Memory B cell (primary cell): ENCODE results near the gene CRYL1.

Experiments used
- ATAC-seq: fragments of 150-1000 bp; cut with Tn5 transposase; 2 replicates; pipeline ENCODE4 v1.10.0; 2021; ENCODE audit warnings: low read depth, mild to moderate bottlenecking, moderate library complexity
- DNase-seq, 2 donors: peaks; one replicate each; pipeline ENCODE4 v3.0.0; 2022; ENCODE audit warnings: low spot score in 2 of 2
- H3K27ac Mint-ChIP-seq: one replicate; pipeline ENCODE4 v1.8.0; 2022; ENCODE audit warnings: mild to moderate bottlenecking, moderate library complexity, mixed read lengths
- H3K27me3 Mint-ChIP-seq: one replicate; pipeline ENCODE4 v1.8.0; 2022; ENCODE audit warnings: mixed read lengths
- H3K36me3 Mint-ChIP-seq: one replicate; pipeline ENCODE4 v1.8.0; 2022; ENCODE audit warnings: mild to moderate bottlenecking, mixed read lengths
- H3K4me1 Mint-ChIP-seq: one replicate; pipeline ENCODE4 v1.8.0; 2022; ENCODE audit warnings: mixed read lengths
- H3K4me3 Mint-ChIP-seq: one replicate; pipeline ENCODE4 v1.8.0; 2022; ENCODE audit warnings: mild to moderate bottlenecking, moderate library complexity, mixed read lengths
- H3K9me3 Mint-ChIP-seq: one replicate; pipeline ENCODE4 v1.8.0; 2022; ENCODE audit warnings: mixed read lengths

Gene CRYL1, protein sequence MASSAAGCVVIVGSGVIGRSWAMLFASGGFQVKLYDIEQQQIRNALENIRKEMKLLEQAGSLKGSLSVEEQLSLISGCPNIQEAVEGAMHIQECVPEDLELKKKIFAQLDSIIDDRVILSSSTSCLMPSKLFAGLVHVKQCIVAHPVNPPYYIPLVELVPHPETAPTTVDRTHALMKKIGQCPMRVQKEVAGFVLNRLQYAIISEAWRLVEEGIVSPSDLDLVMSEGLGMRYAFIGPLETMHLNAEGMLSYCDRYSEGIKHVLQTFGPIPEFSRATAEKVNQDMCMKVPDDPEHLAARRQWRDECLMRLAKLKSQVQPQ

DNA sequence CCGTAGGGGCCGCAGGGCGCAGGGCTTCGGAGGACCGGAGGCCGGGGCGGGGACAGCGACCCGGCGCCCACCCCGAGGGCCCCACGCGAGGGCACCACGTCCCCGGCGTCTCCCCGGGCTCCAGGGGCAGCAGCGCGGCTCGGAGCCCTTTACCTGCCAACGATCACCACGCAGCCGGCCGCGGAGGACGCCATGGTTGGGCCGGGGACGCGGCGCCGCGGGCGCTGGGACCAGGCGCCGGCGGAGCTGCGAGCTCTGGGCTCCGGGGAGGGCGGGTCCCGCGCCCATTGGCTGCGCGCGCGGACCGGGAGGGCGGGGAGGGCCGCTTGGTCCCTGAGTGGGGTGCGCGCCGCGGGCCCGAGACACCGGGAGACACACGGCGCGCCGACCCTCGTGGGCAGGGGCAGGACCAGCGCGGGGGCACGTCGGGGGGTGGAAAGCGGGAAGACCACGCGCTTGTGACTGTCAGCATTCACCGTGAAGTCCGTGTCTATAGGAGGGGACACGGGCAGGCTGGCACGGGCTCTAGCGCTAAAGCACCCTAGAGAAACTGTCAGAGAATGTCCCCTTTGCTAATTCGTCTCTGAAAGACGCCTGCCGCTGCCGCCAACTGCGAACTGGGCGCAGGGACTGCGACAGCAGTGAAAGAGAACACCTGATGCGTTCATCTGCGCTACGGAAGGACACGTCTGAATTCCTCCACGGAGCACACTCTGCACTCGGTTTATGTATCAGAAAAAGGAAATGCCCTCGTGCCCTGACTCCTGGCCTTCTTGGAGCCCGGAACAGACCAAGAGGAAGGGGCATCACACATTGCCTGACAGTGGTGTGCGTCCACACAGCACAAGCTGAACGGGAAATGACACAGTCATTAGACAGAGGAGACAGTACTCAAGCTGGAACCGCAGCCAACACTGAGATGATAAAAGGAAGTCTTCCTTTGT is at the start of gene CRYL1:
Gene CRYL1, minus strand, starts transcription at position 257 of the 944 bp plus-strand sequence. Its CDS starts 63 bp downstream, at position 194.
- no peaks in the 10 kb centered on the region for H3K36me3 Mint-ChIP-seq
- peak within 1 kb of the TSS; percentile 90 for H3K4me3 Mint-ChIP-seq
- H3K9me3 Mint-ChIP-seq = peaks cover 3% of the 10 kb centered on the region
- H3K4me1 Mint-ChIP-seq = peaks cover 11% of the 10 kb centered on the region
- peak; percentile 86 for ATAC-seq
- peaks cover 1% of the 10 kb centered on the region for H3K27me3 Mint-ChIP-seq
- peak; percentile 32 to 64 for DNase-seq
- H3K27ac Mint-ChIP-seq = peak within 1 kb of the TSS; percentile 78

DNA sequence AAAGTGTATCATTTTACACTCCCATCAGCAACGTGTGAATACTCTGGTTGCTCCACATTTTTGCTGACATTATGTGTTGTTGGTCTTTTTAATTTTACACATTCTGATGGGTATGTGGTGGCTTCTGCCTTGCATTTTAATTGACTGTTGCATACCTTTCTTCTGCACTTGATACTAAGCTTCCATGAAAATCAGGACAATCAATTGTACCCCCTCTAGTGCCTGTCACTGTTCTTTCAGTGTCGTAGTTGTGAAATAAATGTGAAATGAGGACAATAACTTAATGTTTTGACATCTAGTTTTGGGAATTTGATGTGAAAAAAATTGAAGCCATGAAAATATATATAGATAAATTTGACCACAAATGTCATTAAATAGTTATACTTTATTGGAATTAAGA is 48.0 kb upstream of the CRYL1 start:
- H3K9me3 Mint-ChIP-seq = peaks cover 5% of the 10 kb centered on the region
- no peak for DNase-seq
- ATAC-seq = no peak
- no peak overlapping the region for H3K27ac Mint-ChIP-seq
- H3K4me3 Mint-ChIP-seq = no peak overlapping the region
- H3K36me3 Mint-ChIP-seq = peaks cover 32% of the 10 kb centered on the region
- no peaks in the 10 kb centered on the region for H3K27me3 Mint-ChIP-seq
- no peaks in the 10 kb centered on the region for H3K4me1 Mint-ChIP-seq

DNA sequence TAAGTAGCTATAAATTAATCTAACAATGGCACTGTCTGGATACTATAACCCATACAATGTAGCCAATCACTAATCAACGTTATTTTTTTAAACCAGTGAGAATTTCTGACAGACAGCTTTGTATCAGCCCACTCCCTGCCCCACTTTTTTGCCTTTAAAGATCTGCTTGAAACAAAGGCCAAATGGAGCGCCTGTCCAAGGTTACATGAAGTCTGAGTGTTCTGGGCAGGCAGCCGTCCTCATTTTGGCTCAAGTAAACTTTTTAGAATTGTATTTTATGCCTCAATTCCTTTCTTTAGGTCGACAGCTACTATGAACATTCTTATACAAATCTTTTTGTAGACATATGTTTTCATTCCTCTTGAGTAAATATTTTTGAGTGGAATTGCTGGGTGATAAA is 47.5 kb upstream of the CRYL1 start:
- H3K27me3 Mint-ChIP-seq = no peaks in the 10 kb centered on the region
- DNase-seq (no peak), ATAC-seq (no peak)
- H3K9me3 Mint-ChIP-seq = peaks cover 5% of the 10 kb centered on the region
- H3K4me1 Mint-ChIP-seq = no peaks in the 10 kb centered on the region
- H3K4me3 Mint-ChIP-seq = no peak overlapping the region
- peaks cover 29% of the 10 kb centered on the region for H3K36me3 Mint-ChIP-seq
- H3K27ac Mint-ChIP-seq = no peak overlapping the region

DNA sequence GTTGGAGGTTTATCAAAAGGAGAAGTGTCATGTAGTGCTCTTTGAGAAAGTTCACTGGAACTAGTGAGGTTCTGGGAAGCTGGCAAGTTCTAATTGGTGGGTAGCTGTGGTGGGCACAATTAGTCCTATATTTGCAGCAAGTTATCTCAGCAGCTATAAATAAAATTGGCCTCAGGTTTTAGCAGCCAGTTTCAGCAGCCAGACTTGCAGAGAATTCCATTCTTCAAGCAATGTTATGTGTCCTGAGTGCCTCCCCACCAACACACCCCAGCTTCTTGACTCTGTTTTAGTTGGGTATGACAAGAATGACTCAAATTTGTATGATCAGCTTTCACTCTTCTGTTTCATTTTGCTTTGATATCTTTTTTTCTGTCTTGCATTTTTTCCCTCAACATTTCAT is 46.0 kb upstream of the CRYL1 start:
- H3K27me3 Mint-ChIP-seq = no peaks in the 10 kb centered on the region
- H3K9me3 Mint-ChIP-seq = peaks cover 2% of the 10 kb centered on the region
- H3K4me3 Mint-ChIP-seq = no peak overlapping the region
- H3K4me1 Mint-ChIP-seq = peaks cover 5% of the 10 kb centered on the region
- DNase-seq (no peak), ATAC-seq (no peak)
- peaks cover 22% of the 10 kb centered on the region for H3K36me3 Mint-ChIP-seq
- H3K27ac Mint-ChIP-seq = no peak overlapping the region

DNA sequence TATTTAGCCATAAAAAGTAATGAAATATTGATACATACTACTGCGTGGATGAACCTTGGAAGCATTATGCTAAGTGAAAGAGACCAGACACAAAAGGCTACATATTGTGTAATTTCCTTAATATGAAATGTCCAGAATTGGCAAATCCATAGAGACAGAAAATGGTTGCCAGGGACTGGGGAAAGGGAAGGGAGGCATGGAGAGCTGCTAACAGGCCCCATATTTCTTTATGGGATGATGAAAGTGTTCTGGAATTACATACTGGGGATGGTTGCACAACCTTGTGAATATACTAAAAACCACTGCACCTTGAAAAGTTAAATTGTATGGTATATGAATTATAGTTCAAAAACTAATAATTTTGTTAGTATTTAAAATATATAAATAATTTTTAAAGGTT is 44.9 kb upstream of the CRYL1 start:
- no peak for DNase-seq
- no peak for ATAC-seq
- peaks cover 7% of the 10 kb centered on the region for H3K4me1 Mint-ChIP-seq
- H3K9me3 Mint-ChIP-seq = peaks cover 2% of the 10 kb centered on the region
- peaks cover 11% of the 10 kb centered on the region for H3K36me3 Mint-ChIP-seq
- H3K4me3 Mint-ChIP-seq = no peak overlapping the region
- no peak overlapping the region for H3K27ac Mint-ChIP-seq
- no peaks in the 10 kb centered on the region for H3K27me3 Mint-ChIP-seq

DNA sequence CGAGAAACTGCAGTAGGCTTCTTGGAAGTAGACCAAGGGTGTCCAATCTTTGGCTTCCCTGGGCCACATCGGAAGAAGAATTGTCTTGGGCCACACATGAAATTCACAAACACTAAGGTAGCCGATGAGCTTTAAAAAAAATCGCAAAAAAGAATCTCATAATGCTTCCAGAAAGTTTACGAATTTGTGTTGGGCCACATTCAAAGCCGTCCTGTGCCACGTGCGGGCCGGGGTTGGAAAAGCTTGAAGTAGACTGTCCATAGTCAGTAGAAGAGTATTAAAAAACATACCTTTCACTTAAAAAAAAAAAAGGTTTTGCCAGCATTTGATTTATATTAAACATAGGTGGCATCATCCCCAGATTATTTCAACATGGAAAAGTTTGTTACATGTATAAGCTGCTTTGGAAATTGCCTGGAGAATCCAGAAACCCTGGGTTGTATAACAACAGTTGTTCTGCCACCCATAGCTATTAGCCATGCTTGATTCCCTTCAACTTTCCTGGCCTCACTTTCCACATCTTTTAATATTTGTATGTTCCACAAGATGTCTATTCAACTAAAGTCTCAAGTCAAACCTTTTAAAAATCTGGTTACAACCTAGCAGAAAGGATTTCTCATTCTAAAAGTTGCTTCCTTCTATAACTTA is 42.3 kb upstream of the CRYL1 start:
- Mint-ChIP-seq H3K27me3 (no peaks in the 10 kb centered on the region), H3K36me3 (peaks cover 10% of the 10 kb centered on the region), H3K4me1 (peaks cover 7% of the 10 kb centered on the region), H3K4me3 (peak overlapping the region; percentile 93), H3K9me3 (peaks cover 5% of the 10 kb centered on the region), H3K27ac (peak overlapping the region; percentile 95)
- ATAC-seq = no peak
- DNase-seq = no peak

DNA sequence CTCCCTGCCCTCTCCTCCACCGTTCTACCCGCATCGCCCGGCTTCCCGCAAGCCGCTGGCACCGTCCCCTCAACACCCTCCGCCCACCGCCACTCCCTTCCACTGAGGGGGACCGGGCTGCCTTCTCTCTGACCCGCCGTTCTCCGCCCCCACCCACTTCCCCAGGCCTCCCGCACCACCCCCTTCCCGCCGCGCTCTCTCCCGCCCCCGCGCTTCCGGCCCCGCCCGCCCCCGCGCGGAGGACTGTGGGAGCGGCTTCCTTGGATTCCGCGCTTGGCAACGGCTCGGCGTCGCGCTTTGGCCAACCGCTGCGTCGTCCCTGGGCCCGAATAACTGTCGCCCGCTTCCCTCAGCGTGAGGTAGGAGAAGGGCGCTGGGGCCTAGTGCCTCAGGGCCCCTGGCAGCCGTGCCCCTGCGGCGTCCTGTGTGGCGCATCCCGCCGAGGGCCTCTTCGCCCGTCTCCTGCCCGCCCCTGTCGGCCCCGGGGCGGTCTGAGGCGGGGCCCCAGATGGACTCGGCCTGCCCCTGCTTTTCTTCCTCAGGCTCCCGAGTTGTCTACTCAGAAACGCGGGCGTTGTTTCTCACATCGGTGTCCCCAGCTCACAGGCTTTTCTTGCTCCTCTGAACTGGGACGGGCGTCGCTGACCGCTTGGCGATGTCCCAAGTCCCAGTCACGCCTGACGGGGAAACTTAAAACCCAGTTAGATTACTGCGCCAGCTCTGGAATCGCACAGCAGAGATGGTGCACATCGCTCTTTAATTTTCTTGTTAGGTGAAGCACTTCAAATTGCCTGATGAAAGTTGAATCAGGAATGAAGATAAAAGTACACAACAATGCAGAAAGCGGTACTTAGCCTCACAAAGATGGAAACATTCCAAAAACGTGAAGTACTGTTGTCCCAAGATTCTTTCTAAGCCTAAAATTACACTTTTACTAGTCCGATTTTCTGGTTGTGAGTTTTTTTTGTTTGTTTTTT is 41.5 kb upstream of the CRYL1 start, which contains the start of gene IFT88:
Gene IFT88, plus strand, starts transcription at position 260 of the 977 bp plus-strand sequence. CDS start 7,229 bp downstream, outside the sequence.
- H3K27me3 Mint-ChIP-seq = no peaks in the 10 kb centered on the region
- peaks cover 8% of the 10 kb centered on the region for H3K36me3 Mint-ChIP-seq
- peaks cover 7% of the 10 kb centered on the region for H3K4me1 Mint-ChIP-seq
- H3K27ac Mint-ChIP-seq = peak within 1 kb of the TSS; percentile 95
- peak within 1 kb of the TSS; percentile 93 for H3K4me3 Mint-ChIP-seq
- DNase-seq (peak; percentile 56 to 68), ATAC-seq (peak; percentile 86)
- H3K9me3 Mint-ChIP-seq = peaks cover 5% of the 10 kb centered on the region

DNA sequence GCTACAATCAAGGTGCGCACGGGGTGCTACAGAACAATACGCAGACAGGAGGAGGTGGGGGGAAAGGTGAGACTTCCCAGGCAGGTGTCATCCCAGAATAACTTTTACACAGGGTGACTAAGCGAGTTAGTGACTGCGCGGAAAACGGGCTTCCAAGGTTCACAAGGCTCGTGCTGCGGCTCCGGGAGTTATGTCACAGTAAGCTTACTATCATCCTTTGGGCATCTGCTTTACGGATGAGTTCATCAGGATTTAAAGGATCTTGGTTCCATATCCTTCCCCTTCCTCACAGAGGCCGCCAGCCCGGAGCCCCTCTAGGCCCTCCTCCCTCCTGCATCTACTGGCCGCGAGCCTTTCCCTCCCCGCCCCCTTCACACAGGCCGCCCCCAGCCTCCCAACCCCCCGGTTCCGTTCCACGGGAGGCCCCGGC is 40.8 kb upstream of the CRYL1 start:
- H3K27me3 Mint-ChIP-seq = no peaks in the 10 kb centered on the region
- H3K4me3 Mint-ChIP-seq = peak overlapping the region; percentile 93
- H3K27ac Mint-ChIP-seq = peak overlapping the region; percentile 95
- peaks cover 3% of the 10 kb centered on the region for H3K9me3 Mint-ChIP-seq
- H3K4me1 Mint-ChIP-seq = peaks cover 7% of the 10 kb centered on the region
- ATAC-seq (no peak), DNase-seq (no peak)
- peaks cover 4% of the 10 kb centered on the region for H3K36me3 Mint-ChIP-seq

DNA sequence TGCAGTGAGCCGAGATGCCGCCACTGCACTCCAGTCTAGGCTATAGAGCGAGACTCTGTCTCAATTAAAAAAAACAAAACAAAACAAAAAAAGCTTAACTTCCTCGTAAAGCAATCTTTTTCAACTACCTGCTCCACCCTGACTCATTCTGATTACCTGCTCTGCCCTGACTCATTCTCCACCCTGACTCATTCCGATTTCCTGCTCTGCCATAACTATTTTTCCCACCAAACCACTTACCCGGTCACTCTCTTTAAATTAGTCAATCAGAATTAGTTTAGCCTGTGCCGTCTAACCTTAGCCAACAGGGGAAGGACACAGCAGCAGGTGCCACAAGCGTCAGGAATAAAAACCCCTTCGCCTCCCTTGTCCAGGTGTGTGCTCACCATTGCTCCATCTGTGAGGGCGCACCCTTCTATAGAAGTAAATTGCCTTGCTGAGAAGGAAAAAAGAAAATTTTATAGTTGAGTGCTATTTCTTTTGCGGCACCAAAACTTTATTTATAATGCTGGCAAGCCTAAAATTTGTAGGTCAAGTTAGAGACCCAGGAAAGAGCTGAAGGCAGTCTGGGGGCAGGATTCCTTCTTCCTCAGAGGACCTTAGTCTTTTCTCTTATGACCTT is 39.6 kb upstream of the CRYL1 start:
- ATAC-seq (no peak), DNase-seq (no peak)
- peaks cover 3% of the 10 kb centered on the region for H3K9me3 Mint-ChIP-seq
- no peak overlapping the region for H3K4me3 Mint-ChIP-seq
- peaks cover 2% of the 10 kb centered on the region for H3K36me3 Mint-ChIP-seq
- H3K27ac Mint-ChIP-seq = no peak overlapping the region
- no peaks in the 10 kb centered on the region for H3K27me3 Mint-ChIP-seq
- peaks cover 7% of the 10 kb centered on the region for H3K4me1 Mint-ChIP-seq

DNA sequence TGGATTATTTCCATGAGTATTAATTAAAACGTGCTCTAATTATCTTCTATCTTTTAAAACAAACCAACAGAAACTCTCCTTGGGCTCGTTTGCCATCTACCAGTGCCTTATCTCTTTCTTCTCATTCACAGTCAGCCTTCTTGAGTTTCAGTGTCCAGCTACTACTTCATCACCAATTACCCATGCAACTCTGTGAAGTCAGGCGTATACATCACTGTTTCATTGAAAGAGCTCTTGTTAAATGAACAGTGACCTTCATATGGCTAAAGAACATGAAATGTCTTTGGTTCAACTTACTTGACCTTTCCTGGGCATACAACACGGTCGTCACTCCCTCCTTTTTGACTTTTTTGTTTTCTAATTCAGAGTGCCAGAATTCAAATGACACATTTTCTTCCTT is 36.1 kb upstream of the CRYL1 start:
- Mint-ChIP-seq H3K4me3 (no peak overlapping the region), H3K27ac (no peak overlapping the region), H3K9me3 (peaks cover 3% of the 10 kb centered on the region), H3K36me3 (peaks cover 2% of the 10 kb centered on the region), H3K27me3 (no peaks in the 10 kb centered on the region), H3K4me1 (peaks cover 2% of the 10 kb centered on the region)
- ATAC-seq (no peak), DNase-seq (no peak)

DNA sequence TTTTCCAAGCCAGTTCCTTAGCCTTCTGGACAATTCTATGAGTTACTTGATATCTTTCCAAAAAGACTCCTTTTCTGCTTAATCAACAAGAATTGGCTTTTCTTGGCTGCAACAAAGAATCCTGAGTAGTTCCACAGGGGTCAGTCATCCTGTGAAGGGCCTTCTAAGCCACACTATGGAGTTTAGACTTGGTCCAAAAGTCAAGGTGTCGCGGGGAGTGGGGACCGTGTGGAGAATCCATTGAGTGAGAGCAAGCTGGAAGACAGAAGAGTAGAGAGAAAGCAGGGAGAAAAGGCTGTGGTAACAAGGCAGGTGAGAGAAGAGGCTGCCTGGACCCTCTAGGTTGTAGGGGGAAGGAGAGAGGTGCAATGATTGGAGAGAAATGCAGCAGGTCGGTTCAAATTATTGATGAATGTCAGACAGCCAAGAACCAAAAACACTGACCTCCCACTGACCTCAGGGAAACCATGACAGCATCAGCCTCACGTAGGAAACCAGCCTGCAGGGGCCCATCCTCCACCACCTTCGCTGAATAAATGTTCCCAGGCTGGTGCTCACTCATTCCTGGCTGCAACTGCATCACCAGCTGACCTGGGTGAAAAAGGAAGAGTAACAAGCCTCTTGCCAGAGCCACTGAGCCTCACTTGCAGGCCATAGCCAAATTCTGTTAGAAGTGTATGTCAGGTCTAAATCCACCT is 34.2 kb upstream of the CRYL1 start:
- H3K36me3 Mint-ChIP-seq = no peaks in the 10 kb centered on the region
- DNase-seq = no peak
- ATAC-seq = no peak
- no peak overlapping the region for H3K27ac Mint-ChIP-seq
- H3K9me3 Mint-ChIP-seq = no peaks in the 10 kb centered on the region
- no peaks in the 10 kb centered on the region for H3K27me3 Mint-ChIP-seq
- no peaks in the 10 kb centered on the region for H3K4me1 Mint-ChIP-seq
- H3K4me3 Mint-ChIP-seq = no peak overlapping the region

DNA sequence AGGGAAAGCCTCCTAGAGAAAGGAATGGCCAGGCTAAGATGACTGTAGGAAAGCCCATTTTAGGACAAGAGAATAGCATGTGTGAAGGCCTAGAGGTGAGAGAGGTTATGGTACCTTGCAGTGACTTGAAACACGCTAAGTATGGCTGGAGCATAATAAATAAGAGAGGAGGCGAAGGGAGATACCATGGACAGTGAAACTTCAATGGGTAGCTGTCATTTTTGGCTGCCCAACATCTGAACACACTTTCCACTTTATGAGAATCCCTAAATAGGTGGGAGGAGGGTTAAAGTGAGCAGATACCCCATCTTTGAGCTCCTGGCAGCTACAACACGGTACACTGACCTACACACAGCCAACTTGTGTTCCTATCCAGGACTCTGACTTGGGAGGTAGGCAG is 33.3 kb upstream of the CRYL1 start:
- Mint-ChIP-seq H3K27ac (no peak overlapping the region), H3K36me3 (no peaks in the 10 kb centered on the region), H3K9me3 (no peaks in the 10 kb centered on the region), H3K4me3 (no peak overlapping the region), H3K27me3 (no peaks in the 10 kb centered on the region), H3K4me1 (no peaks in the 10 kb centered on the region)
- no peak for DNase-seq
- ATAC-seq = no peak
